ENCODE results near the gene HK3. TPM values are rescaled to one million over a fixed set of nuclear protein-coding genes. Genes with fewer than 3 reads are reported as not detected.

The HK3 gene
- total RNA-seq, 1 experiment from 2014 or later: 0.17 TPM

DNA sequence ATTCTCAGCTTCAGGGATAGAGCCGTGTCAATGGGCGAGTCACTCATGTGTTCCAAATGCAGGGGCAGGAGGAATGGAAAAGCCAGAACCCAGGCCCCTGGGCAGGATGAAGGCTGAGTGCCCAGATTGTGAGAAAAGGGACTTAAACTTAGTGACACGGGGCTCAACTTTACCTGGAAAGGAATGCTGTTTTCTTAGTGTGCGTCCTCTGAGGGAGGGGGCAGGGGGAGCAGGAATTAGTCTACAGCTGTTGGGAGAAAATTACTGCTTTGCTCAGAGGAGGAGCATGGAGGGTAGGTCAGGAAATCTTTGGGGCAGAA, 14.6 kb downstream of the HK3 start:
- Mint-ChIP-seq H3K9me3 (no peaks in the 10 kb centered on the region), H3K27ac (no peak overlapping the region), H3K27me3 (ENCODE audit: low read depth) (no peaks in the 10 kb centered on the region), H3K36me3 (no peaks in the 10 kb centered on the region), H3K4me3 (no peak overlapping the region), H3K4me1 (no peaks in the 10 kb centered on the region)
- ATAC-seq (no peak), DNase-seq (ENCODE audit: low spot score) (no peak)
- ChIA-PET POLR2A (no interaction called here), CTCF (interaction anchor here (1.7 to 2.1 kb wide), 2 partner anchors 14 to 224 kb away, joined by 8 to 12 read pairs; no protein-coding TSS in a partner anchor)
- TF ChIP-seq CREM (CRISPR knock-in tag; IDR thresholded peaks at IDR 0.05) (no peak), KAT7 (CRISPR knock-in tag; IDR thresholded peaks at IDR 0.05; ENCODE audit: borderline replicate concordance) (no peak), ZNF423 (CRISPR knock-in tag; IDR thresholded peaks at IDR 0.05) (no peak), TEAD4 (CRISPR knock-in tag; IDR thresholded peaks at IDR 0.05) (no peak), ZNF232 (CRISPR knock-in tag; IDR thresholded peaks at IDR 0.05) (no peak), ZNF219 (CRISPR knock-in tag; IDR thresholded peaks at IDR 0.05; ENCODE audit: borderline replicate concordance) (no peak), FOXJ3 (CRISPR knock-in tag; IDR thresholded peaks at IDR 0.05; ENCODE audit: borderline replicate concordance) (no peak), NFE2L1 (CRISPR knock-in tag; IDR thresholded peaks at IDR 0.05) (no peak), EMX1 (CRISPR knock-in tag; IDR thresholded peaks at IDR 0.05) (no peak), ZBTB21 (CRISPR knock-in tag; IDR thresholded peaks at IDR 0.05; ENCODE audit: borderline replicate concordance) (no peak)
- TF ChIP-seq, protein P1, sequence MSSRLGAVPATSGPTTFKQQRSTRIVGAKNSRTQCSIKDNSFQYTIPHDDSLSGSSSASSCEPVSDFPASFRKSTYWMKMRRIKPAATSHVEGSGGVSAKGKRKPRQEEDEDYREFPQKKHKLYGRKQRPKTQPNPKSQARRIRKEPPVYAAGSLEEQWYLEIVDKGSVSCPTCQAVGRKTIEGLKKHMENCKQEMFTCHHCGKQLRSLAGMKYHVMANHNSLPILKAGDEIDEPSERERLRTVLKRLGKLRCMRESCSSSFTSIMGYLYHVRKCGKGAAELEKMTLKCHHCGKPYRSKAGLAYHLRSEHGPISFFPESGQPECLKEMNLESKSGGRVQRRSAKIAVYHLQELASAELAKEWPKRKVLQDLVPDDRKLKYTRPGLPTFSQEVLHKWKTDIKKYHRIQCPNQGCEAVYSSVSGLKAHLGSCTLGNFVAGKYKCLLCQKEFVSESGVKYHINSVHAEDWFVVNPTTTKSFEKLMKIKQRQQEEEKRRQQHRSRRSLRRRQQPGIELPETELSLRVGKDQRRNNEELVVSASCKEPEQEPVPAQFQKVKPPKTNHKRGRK (CRISPR knock-in tag; IDR thresholded peaks at IDR 0.05; ENCODE audit: borderline replicate concordance): no peak
- TF ChIP-seq, protein P2, sequence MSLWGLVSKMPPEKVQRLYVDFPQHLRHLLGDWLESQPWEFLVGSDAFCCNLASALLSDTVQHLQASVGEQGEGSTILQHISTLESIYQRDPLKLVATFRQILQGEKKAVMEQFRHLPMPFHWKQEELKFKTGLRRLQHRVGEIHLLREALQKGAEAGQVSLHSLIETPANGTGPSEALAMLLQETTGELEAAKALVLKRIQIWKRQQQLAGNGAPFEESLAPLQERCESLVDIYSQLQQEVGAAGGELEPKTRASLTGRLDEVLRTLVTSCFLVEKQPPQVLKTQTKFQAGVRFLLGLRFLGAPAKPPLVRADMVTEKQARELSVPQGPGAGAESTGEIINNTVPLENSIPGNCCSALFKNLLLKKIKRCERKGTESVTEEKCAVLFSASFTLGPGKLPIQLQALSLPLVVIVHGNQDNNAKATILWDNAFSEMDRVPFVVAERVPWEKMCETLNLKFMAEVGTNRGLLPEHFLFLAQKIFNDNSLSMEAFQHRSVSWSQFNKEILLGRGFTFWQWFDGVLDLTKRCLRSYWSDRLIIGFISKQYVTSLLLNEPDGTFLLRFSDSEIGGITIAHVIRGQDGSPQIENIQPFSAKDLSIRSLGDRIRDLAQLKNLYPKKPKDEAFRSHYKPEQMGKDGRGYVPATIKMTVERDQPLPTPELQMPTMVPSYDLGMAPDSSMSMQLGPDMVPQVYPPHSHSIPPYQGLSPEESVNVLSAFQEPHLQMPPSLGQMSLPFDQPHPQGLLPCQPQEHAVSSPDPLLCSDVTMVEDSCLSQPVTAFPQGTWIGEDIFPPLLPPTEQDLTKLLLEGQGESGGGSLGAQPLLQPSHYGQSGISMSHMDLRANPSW (CRISPR knock-in tag; conservative IDR thresholded peaks at IDR 0.05; ENCODE audit: low read depth): no peak
- TF ChIP-seq, protein P3, sequence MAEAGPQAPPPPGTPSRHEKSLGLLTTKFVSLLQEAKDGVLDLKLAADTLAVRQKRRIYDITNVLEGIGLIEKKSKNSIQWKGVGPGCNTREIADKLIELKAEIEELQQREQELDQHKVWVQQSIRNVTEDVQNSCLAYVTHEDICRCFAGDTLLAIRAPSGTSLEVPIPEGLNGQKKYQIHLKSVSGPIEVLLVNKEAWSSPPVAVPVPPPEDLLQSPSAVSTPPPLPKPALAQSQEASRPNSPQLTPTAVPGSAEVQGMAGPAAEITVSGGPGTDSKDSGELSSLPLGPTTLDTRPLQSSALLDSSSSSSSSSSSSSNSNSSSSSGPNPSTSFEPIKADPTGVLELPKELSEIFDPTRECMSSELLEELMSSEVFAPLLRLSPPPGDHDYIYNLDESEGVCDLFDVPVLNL (CRISPR knock-in tag; IDR thresholded peaks at IDR 0.05; ENCODE audit: borderline replicate concordance, low read depth): no peak
- TF ChIP-seq, protein P4, sequence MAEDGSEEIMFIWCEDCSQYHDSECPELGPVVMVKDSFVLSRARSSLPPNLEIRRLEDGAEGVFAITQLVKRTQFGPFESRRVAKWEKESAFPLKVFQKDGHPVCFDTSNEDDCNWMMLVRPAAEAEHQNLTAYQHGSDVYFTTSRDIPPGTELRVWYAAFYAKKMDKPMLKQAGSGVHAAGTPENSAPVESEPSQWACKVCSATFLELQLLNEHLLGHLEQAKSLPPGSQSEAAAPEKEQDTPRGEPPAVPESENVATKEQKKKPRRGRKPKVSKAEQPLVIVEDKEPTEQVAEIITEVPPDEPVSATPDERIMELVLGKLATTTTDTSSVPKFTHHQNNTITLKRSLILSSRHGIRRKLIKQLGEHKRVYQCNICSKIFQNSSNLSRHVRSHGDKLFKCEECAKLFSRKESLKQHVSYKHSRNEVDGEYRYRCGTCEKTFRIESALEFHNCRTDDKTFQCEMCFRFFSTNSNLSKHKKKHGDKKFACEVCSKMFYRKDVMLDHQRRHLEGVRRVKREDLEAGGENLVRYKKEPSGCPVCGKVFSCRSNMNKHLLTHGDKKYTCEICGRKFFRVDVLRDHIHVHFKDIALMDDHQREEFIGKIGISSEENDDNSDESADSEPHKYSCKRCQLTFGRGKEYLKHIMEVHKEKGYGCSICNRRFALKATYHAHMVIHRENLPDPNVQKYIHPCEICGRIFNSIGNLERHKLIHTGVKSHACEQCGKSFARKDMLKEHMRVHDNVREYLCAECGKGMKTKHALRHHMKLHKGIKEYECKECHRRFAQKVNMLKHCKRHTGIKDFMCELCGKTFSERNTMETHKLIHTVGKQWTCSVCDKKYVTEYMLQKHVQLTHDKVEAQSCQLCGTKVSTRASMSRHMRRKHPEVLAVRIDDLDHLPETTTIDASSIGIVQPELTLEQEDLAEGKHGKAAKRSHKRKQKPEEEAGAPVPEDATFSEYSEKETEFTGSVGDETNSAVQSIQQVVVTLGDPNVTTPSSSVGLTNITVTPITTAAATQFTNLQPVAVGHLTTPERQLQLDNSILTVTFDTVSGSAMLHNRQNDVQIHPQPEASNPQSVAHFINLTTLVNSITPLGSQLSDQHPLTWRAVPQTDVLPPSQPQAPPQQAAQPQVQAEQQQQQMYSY (CRISPR knock-in tag; IDR thresholded peaks at IDR 0.05): no peak
- TF ChIP-seq, protein P5, sequence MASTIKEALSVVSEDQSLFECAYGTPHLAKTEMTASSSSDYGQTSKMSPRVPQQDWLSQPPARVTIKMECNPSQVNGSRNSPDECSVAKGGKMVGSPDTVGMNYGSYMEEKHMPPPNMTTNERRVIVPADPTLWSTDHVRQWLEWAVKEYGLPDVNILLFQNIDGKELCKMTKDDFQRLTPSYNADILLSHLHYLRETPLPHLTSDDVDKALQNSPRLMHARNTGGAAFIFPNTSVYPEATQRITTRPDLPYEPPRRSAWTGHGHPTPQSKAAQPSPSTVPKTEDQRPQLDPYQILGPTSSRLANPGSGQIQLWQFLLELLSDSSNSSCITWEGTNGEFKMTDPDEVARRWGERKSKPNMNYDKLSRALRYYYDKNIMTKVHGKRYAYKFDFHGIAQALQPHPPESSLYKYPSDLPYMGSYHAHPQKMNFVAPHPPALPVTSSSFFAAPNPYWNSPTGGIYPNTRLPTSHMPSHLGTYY (CRISPR knock-in tag; IDR thresholded peaks at IDR 0.05): no peak
- TF ChIP-seq, protein P6, sequence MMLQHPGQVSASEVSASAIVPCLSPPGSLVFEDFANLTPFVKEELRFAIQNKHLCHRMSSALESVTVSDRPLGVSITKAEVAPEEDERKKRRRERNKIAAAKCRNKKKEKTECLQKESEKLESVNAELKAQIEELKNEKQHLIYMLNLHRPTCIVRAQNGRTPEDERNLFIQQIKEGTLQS (CRISPR knock-in tag; conservative IDR thresholded peaks at IDR 0.05): no peak
- TF ChIP-seq, protein P7, sequence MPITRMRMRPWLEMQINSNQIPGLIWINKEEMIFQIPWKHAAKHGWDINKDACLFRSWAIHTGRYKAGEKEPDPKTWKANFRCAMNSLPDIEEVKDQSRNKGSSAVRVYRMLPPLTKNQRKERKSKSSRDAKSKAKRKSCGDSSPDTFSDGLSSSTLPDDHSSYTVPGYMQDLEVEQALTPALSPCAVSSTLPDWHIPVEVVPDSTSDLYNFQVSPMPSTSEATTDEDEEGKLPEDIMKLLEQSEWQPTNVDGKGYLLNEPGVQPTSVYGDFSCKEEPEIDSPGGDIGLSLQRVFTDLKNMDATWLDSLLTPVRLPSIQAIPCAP (CRISPR knock-in tag; IDR thresholded peaks at IDR 0.05): no peak

Data from WTC11 (cell line).